ENCODE measurements around the gene TRIM34. TPM values are rescaled to one million over a fixed set of nuclear protein-coding genes. Genes with fewer than 3 reads are reported as not detected.
"Not testable (repeated sequence)": the region's sequence is repeated elsewhere in the genome, so short reads cannot be mapped to it uniquely, and the experiment has no call there.

The TRIM34 gene
- polyA plus RNA-seq, 4 donors, result 4.1 to 11.0 (median 7.5) TPM

GRCh38 chr11:5592615-5593014 lies 32.2 kb upstream of the TRIM34 start:
- no peak overlapping the region for H3K27ac ChIP-seq (ENCODE audit: low read depth in 1 of 3, low read length in 2 of 3)
- no peaks in the 10 kb centered on the region for H3K36me3 ChIP-seq (ENCODE audit: control insufficient read depth in 3 of 3, insufficient read depth in 2 of 3, low read depth in 1 of 3, low read length in 3 of 3)
- H3K27me3 ChIP-seq (ENCODE audit: control insufficient read depth in 3 of 3, insufficient read depth in 3 of 3, low read length in 3 of 3), result no peaks in the 10 kb centered on the region
- DNase-seq, result no peak
- FAIRE-seq, result no peak
- WGBS, 3 donors, result 82 to 91% (median 84%) methylated on average over 5 of the region's 5 CpGs
- no peaks in the 10 kb centered on the region for H3K9me3 ChIP-seq (ENCODE audit: control insufficient read depth in 2 of 2, insufficient read depth in 1 of 2, low read depth in 1 of 2, low read length in 1 of 2)
- no peaks in the 10 kb centered on the region for H3K4me1 ChIP-seq (ENCODE audit: control insufficient read depth in 3 of 3, insufficient read depth in 2 of 3, low read depth in 1 of 3, low read length in 2 of 3)
- no peak overlapping the region for H3K4me3 ChIP-seq (ENCODE audit: low read depth in 1 of 3, low read length in 3 of 3)

- Histone ChIP-seq H3K4me3 (ENCODE audit: low read depth in 1 of 3, low read length in 3 of 3) (no peak overlapping the region), H3K4me1 (ENCODE audit: control insufficient read depth in 3 of 3, insufficient read depth in 2 of 3, low read depth in 1 of 3, low read length in 2 of 3) (no peaks in the 10 kb centered on the region), H3K27ac (ENCODE audit: low read depth in 1 of 3, low read length in 2 of 3) (no peak overlapping the region), H3K27me3 (ENCODE audit: control insufficient read depth in 3 of 3, insufficient read depth in 3 of 3, low read length in 3 of 3) (no peaks in the 10 kb centered on the region), H3K36me3 (ENCODE audit: control insufficient read depth in 3 of 3, insufficient read depth in 2 of 3, low read depth in 1 of 3, low read length in 3 of 3) (no peaks in the 10 kb centered on the region), H3K9me3 (ENCODE audit: control insufficient read depth in 2 of 2, insufficient read depth in 1 of 2, low read depth in 1 of 2, low read length in 1 of 2) (no peaks in the 10 kb centered on the region)
- FAIRE-seq, result no peak
- WGBS, 3 donors, result 42 to 56% (median 49%) methylated on average over 1 of the region's 1 CpG
- DNase-seq, result no peak
Observed at GRCh38 chr11:5593146-5593545, 31.7 kb upstream of the TRIM34 start.

GRCh38 chr11:5596607-5597201 lies 28.1 kb upstream of the TRIM34 start, which contains the start of gene TRIM6:
TRIM6 (plus strand) TSS chr11:5596637; CDS start chr11:5596898, 261 bp downstream.
- DNase-seq, result peak; percentile 61 to 72
- Histone ChIP-seq H3K27me3 (ENCODE audit: control insufficient read depth in 3 of 3, insufficient read depth in 3 of 3, low read length in 3 of 3) (no peaks in the 10 kb centered on the region), H3K36me3 (ENCODE audit: control insufficient read depth in 3 of 3, insufficient read depth in 2 of 3, low read depth in 1 of 3, low read length in 3 of 3) (no peaks in the 10 kb centered on the region), H3K27ac (ENCODE audit: low read depth in 1 of 3, low read length in 2 of 3) (peak within 1 kb of the TSS in 1 of 3 donors; percentile 55), H3K9me3 (ENCODE audit: control insufficient read depth in 2 of 2, insufficient read depth in 1 of 2, low read depth in 1 of 2, low read length in 1 of 2) (no peaks in the 10 kb centered on the region), H3K4me1 (ENCODE audit: control insufficient read depth in 3 of 3, insufficient read depth in 2 of 3, low read depth in 1 of 3, low read length in 2 of 3) (no peaks in the 10 kb centered on the region), H3K4me3 (ENCODE audit: low read depth in 1 of 3, low read length in 3 of 3) (peak within 1 kb of the TSS in 2 of 3 donors; percentile 35 to 37)
- no peak for FAIRE-seq
- 7% methylated on average over 20 of the region's 20 CpGs for WGBS, 3 donors

- H3K9me3 ChIP-seq (ENCODE audit: control insufficient read depth in 2 of 2, insufficient read depth in 1 of 2, low read depth in 1 of 2, low read length in 1 of 2), result no peaks in the 10 kb centered on the region
- H3K36me3 ChIP-seq (ENCODE audit: control insufficient read depth in 3 of 3, insufficient read depth in 2 of 3, low read depth in 1 of 3, low read length in 3 of 3), result no peaks in the 10 kb centered on the region
- DNase-seq (no peak), FAIRE-seq (no peak)
- no peaks in the 10 kb centered on the region for H3K27me3 ChIP-seq (ENCODE audit: control insufficient read depth in 3 of 3, insufficient read depth in 3 of 3, low read length in 3 of 3)
- H3K27ac ChIP-seq (ENCODE audit: low read depth in 1 of 3, low read length in 2 of 3), result no peak overlapping the region
- WGBS, 3 donors, result 68 to 82% (median 71%) methylated on average over 3 of the region's 3 CpGs
- no peak overlapping the region for H3K4me3 ChIP-seq (ENCODE audit: low read depth in 1 of 3, low read length in 3 of 3)
- no peaks in the 10 kb centered on the region for H3K4me1 ChIP-seq (ENCODE audit: control insufficient read depth in 3 of 3, insufficient read depth in 2 of 3, low read depth in 1 of 3, low read length in 2 of 3)
Observed at GRCh38 chr11:5597953-5598352, 26.8 kb upstream of the TRIM34 start.

GRCh38 chr11:5600374-5600851 lies 24.4 kb upstream of the TRIM34 start:
- no peaks in the 10 kb centered on the region for H3K9me3 ChIP-seq (ENCODE audit: control insufficient read depth in 2 of 2, insufficient read depth in 1 of 2, low read depth in 1 of 2, low read length in 1 of 2)
- H3K27ac ChIP-seq (ENCODE audit: low read depth in 1 of 3, low read length in 2 of 3), result peak overlapping the region in 1 of 3 donors; percentile 60
- FAIRE-seq, result no peak
- peaks cover 0 to 3% (median 0%) of the 10 kb centered on the region in 3 donors for H3K36me3 ChIP-seq (ENCODE audit: control insufficient read depth in 3 of 3, insufficient read depth in 2 of 3, low read depth in 1 of 3, low read length in 3 of 3)
- DNase-seq, result peak; percentile 68 to 79
- H3K27me3 ChIP-seq (ENCODE audit: control insufficient read depth in 3 of 3, insufficient read depth in 3 of 3, low read length in 3 of 3), result no peaks in the 10 kb centered on the region
- H3K4me3 ChIP-seq (ENCODE audit: low read depth in 1 of 3, low read length in 3 of 3), result no peak overlapping the region
- H3K4me1 ChIP-seq (ENCODE audit: control insufficient read depth in 3 of 3, insufficient read depth in 2 of 3, low read depth in 1 of 3, low read length in 2 of 3), result no peaks in the 10 kb centered on the region
- 32 to 35% (median 34%) methylated on average over 9 of the region's 9 CpGs for WGBS, 3 donors

- not testable (repeated sequence) for H3K27ac ChIP-seq (ENCODE audit: low read depth in 1 of 3, low read length in 2 of 3); H3K27me3 ChIP-seq (ENCODE audit: control insufficient read depth in 3 of 3, insufficient read depth in 3 of 3, low read length in 3 of 3); H3K9me3 ChIP-seq (ENCODE audit: control insufficient read depth in 2 of 2, insufficient read depth in 1 of 2, low read depth in 1 of 2, low read length in 1 of 2); H3K36me3 ChIP-seq (ENCODE audit: control insufficient read depth in 3 of 3, insufficient read depth in 2 of 3, low read depth in 1 of 3, low read length in 3 of 3); H3K4me1 ChIP-seq (ENCODE audit: control insufficient read depth in 3 of 3, insufficient read depth in 2 of 3, low read depth in 1 of 3, low read length in 2 of 3); H3K4me3 ChIP-seq (ENCODE audit: low read depth in 1 of 3, low read length in 3 of 3); FAIRE-seq; DNase-seq
- 90 to 96% (median 93%) methylated on average over 4 of the region's 4 CpGs for WGBS, 3 donors
Observed at GRCh38 chr11:5602791-5603190, 22.0 kb upstream of the TRIM34 start.

- no peak for FAIRE-seq
Observed at GRCh38 chr11:5603326-5603725, 21.5 kb upstream of the TRIM34 start.

GRCh38 chr11:5604896-5605295 lies 19.9 kb upstream of the TRIM34 start:
- DNase-seq (no peak), FAIRE-seq (no peak)
- WGBS, 3 donors, result 64 to 83% (median 65%) methylated on average over 4 of the region's 4 CpGs
- Histone ChIP-seq H3K27me3 (ENCODE audit: control insufficient read depth in 3 of 3, insufficient read depth in 3 of 3, low read length in 3 of 3) (no peaks in the 10 kb centered on the region), H3K4me1 (ENCODE audit: control insufficient read depth in 3 of 3, insufficient read depth in 2 of 3, low read depth in 1 of 3, low read length in 2 of 3) (no peaks in the 10 kb centered on the region), H3K36me3 (ENCODE audit: control insufficient read depth in 3 of 3, insufficient read depth in 2 of 3, low read depth in 1 of 3, low read length in 3 of 3) (peaks cover 0 to 3% (median 0%) of the 10 kb centered on the region in 3 donors), H3K4me3 (ENCODE audit: low read depth in 1 of 3, low read length in 3 of 3) (no peak overlapping the region), H3K9me3 (ENCODE audit: control insufficient read depth in 2 of 2, insufficient read depth in 1 of 2, low read depth in 1 of 2, low read length in 1 of 2) (no peaks in the 10 kb centered on the region), H3K27ac (ENCODE audit: low read depth in 1 of 3, low read length in 2 of 3) (no peak overlapping the region)

More at GRCh38 chr11:5603326-5603725, 21.5 kb upstream of the TRIM34 start:
- Histone ChIP-seq H3K36me3 (ENCODE audit: control insufficient read depth in 3 of 3, insufficient read depth in 2 of 3, low read depth in 1 of 3, low read length in 3 of 3) (peaks cover 0 to 3% (median 0%) of the 10 kb centered on the region in 3 donors), H3K4me3 (ENCODE audit: low read depth in 1 of 3, low read length in 3 of 3) (no peak overlapping the region), H3K27me3 (ENCODE audit: control insufficient read depth in 3 of 3, insufficient read depth in 3 of 3, low read length in 3 of 3) (no peaks in the 10 kb centered on the region), H3K9me3 (ENCODE audit: control insufficient read depth in 2 of 2, insufficient read depth in 1 of 2, low read depth in 1 of 2, low read length in 1 of 2) (no peaks in the 10 kb centered on the region), H3K4me1 (ENCODE audit: control insufficient read depth in 3 of 3, insufficient read depth in 2 of 3, low read depth in 1 of 3, low read length in 2 of 3) (no peaks in the 10 kb centered on the region), H3K27ac (ENCODE audit: low read depth in 1 of 3, low read length in 2 of 3) (no peak overlapping the region)
- DNase-seq, result no peak
- 86 to 93% (median 90%) methylated on average over 8 of the region's 8 CpGs for WGBS, 3 donors

GRCh38 chr11:5605849-5606248 lies 19.0 kb upstream of the TRIM34 start:
- no peaks in the 10 kb centered on the region for H3K27me3 ChIP-seq (ENCODE audit: control insufficient read depth in 3 of 3, insufficient read depth in 3 of 3, low read length in 3 of 3)
- H3K4me3 ChIP-seq (ENCODE audit: low read depth in 1 of 3, low read length in 3 of 3), result no peak overlapping the region
- H3K27ac ChIP-seq (ENCODE audit: low read depth in 1 of 3, low read length in 2 of 3), result no peak overlapping the region
- H3K36me3 ChIP-seq (ENCODE audit: control insufficient read depth in 3 of 3, insufficient read depth in 2 of 3, low read depth in 1 of 3, low read length in 3 of 3), result peaks cover 0 to 3% (median 0%) of the 10 kb centered on the region in 3 donors
- H3K4me1 ChIP-seq (ENCODE audit: control insufficient read depth in 3 of 3, insufficient read depth in 2 of 3, low read depth in 1 of 3, low read length in 2 of 3), result no peaks in the 10 kb centered on the region
- no peak for FAIRE-seq
- DNase-seq, result no peak
- H3K9me3 ChIP-seq (ENCODE audit: control insufficient read depth in 2 of 2, insufficient read depth in 1 of 2, low read depth in 1 of 2, low read length in 1 of 2), result no peaks in the 10 kb centered on the region
- WGBS, 3 donors, result 76 to 84% (median 76%) methylated on average over 5 of the region's 5 CpGs

Measured in small intestine (tissue), 7 donors.